Colonic mucosa (tissue), 4 donors: ENCODE data around the gene MT2A. TPM values are rescaled to one million over a fixed set of nuclear protein-coding genes. Genes with fewer than 3 reads are reported as not detected.

Experiments used
- DNase-seq: peaks from one replicate; pipeline ENCODE4 v3.0.0-alpha.2; 2020
- H3K27ac ChIP-seq: fragments of 200-600 bp; one replicate; pipeline ENCODE4 v1.8.0; 2021
- H3K27me3 ChIP-seq: fragments of 200-600 bp; one replicate; pipeline ENCODE4 v1.8.0; 2021
- H3K36me3 ChIP-seq: fragments of 200-600 bp; one replicate; pipeline ENCODE4 v1.8.0; 2021
- H3K4me1 ChIP-seq: fragments of 200-600 bp; one replicate; pipeline ENCODE4 v1.8.0; 2021; ENCODE audit warnings: mild to moderate bottlenecking
- H3K4me3 ChIP-seq: fragments of 200-600 bp; one replicate; pipeline ENCODE4 v1.8.0; 2021
- H3K9ac ChIP-seq, 2 donors: one replicate each; pipeline ENCODE4 v1.7.0; 2013; ENCODE audit warnings: control low read depth in 2 of 2, low read depth in 2 of 2, low read length in 2 of 2
- H3K9me3 ChIP-seq: fragments of 200-600 bp; one replicate; pipeline ENCODE4 v1.8.0; 2021
- intact Hi-C: fragments of 100-400 bp; cut with DNase I; formaldehyde crosslinking; loops from one replicate; pipeline ENCODE4 v1.14.1; 2022
- total RNA-seq, 2 donors: library from RNA; stranded (reverse); fragmentation: NEBNext Ultra II Directional in 1 of 2; extraction: Animal tissue kit (Norgen Biotek cat#: 25700) in 1 of 2; gene quantifications; one replicate each; pipeline ENCODE4 v1.2.1, GENCODE V29; 2021
- TF ChIP-seq, protein P1 (sequence below): fragments of 200-600 bp; IDR thresholded peaks from one replicate; pipeline ENCODE4 v1.8.0; 2022; ENCODE audit warnings: antibody characterized with exemption, mild to moderate bottlenecking
- donor health status: healthy.
- donor health status: DM: no; HTN: no; CAD: no.
- donor health status: DM: no; HTN: no; CAD: no.

MT2A gene
- total RNA-seq, 2 donors from 2014 or later: 239 to 320 TPM

- Histone ChIP-seq H3K27ac (peak overlapping the region; percentile 88), H3K27me3 (no peaks in the 10 kb centered on the region), H3K9me3 (no peaks in the 10 kb centered on the region), H3K36me3 (no peaks in the 10 kb centered on the region), H3K4me3 (peak overlapping the region; percentile 54), H3K4me1 (peaks cover 11% of the 10 kb centered on the region), H3K9ac (peak overlapping the region in 1 of 2 donors; percentile 94)
- intact Hi-C loops: no loop called here
- DNase-seq: peak; percentile 61
- TF ChIP-seq, protein P1, sequence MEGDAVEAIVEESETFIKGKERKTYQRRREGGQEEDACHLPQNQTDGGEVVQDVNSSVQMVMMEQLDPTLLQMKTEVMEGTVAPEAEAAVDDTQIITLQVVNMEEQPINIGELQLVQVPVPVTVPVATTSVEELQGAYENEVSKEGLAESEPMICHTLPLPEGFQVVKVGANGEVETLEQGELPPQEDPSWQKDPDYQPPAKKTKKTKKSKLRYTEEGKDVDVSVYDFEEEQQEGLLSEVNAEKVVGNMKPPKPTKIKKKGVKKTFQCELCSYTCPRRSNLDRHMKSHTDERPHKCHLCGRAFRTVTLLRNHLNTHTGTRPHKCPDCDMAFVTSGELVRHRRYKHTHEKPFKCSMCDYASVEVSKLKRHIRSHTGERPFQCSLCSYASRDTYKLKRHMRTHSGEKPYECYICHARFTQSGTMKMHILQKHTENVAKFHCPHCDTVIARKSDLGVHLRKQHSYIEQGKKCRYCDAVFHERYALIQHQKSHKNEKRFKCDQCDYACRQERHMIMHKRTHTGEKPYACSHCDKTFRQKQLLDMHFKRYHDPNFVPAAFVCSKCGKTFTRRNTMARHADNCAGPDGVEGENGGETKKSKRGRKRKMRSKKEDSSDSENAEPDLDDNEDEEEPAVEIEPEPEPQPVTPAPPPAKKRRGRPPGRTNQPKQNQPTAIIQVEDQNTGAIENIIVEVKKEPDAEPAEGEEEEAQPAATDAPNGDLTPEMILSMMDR: no peak
These were observed 1.7 kb downstream of the MT2A start for GRCh38 chr16:56610017-56610608.

- peak overlapping the region; percentile 54 for H3K4me3 ChIP-seq
- H3K4me1 ChIP-seq: peaks cover 11% of the 10 kb centered on the region
These were observed 2.3 kb downstream of the MT2A start for GRCh38 chr16:56610609-56611111.

DNA sequence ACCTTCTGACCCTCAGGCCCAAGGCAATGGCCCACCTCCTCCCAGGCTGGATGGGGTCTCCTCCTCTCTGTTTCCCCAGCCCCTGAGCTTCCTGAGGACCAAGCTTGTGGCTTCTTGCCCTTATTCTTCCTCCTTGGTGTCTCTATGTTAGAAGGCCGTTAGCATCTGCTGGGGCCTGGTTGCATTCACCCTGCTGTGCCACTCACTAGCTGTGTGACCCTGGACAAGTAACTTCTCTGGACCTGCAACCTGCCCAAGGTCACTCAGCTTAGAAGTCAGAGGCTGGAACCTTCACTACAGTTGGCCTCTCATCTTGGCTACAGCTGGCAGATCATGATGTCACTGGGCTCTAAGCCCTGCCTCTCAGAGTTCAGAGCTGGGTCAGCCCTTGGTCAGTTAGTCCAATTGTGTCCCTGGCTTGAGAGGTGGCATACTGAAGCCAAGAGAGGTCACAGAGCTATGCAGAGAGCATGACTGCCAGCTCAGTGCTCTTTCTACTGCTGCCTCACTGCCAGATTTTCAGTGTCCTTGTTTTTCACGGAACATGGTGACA is 3.0 kb downstream of the MT2A start:
- Histone ChIP-seq H3K9me3 (no peaks in the 10 kb centered on the region), H3K9ac (peak overlapping the region; percentile 29 to 41), H3K27me3 (no peaks in the 10 kb centered on the region), H3K4me3 (no peak overlapping the region), H3K36me3 (no peaks in the 10 kb centered on the region), H3K4me1 (peaks cover 11% of the 10 kb centered on the region), H3K27ac (peak overlapping the region; percentile 88)
- TF ChIP-seq, protein P1: no peak
- intact Hi-C loops: no loop called here
- peak; percentile 28 for DNase-seq

More at GRCh38 chr16:56610609-56611111, 2.3 kb downstream of the MT2A start:
- H3K9me3 ChIP-seq: no peaks in the 10 kb centered on the region
- H3K36me3 ChIP-seq: no peaks in the 10 kb centered on the region
- no peaks in the 10 kb centered on the region for H3K27me3 ChIP-seq
- H3K9ac ChIP-seq: peak overlapping the region in 1 of 2 donors; percentile 94
- no peak for DNase-seq
- intact Hi-C loops: no loop called here
- peak overlapping the region; percentile 88 for H3K27ac ChIP-seq
- TF ChIP-seq, protein P1: no peak

GRCh38 chr16:56613706-56614105 is 5.3 kb downstream of the MT2A start:
- Histone ChIP-seq H3K27me3 (no peaks in the 10 kb centered on the region), H3K9me3 (no peaks in the 10 kb centered on the region), H3K4me1 (peaks cover 17% of the 10 kb centered on the region), H3K4me3 (no peak overlapping the region), H3K27ac (no peak overlapping the region), H3K36me3 (no peaks in the 10 kb centered on the region), H3K9ac (no peak overlapping the region)
- intact Hi-C loops: no loop called here
- no peak for DNase-seq
- TF ChIP-seq, protein P1: no peak

GRCh38 chr16:56614549-56614991 is 6.2 kb downstream of the MT2A start:
- no peaks in the 10 kb centered on the region for H3K9me3 ChIP-seq
- TF ChIP-seq, protein P1: no peak
- peaks cover 17% of the 10 kb centered on the region for H3K4me1 ChIP-seq
- intact Hi-C loops: no loop called here
- no peak for DNase-seq
- no peaks in the 10 kb centered on the region for H3K36me3 ChIP-seq
- no peak overlapping the region for H3K4me3 ChIP-seq
- no peak overlapping the region for H3K27ac ChIP-seq
- no peak overlapping the region for H3K9ac ChIP-seq
- no peaks in the 10 kb centered on the region for H3K27me3 ChIP-seq
